ENCODE results near the gene CUX1.

The CUX1 gene

GRCh38 chr7:102277901-102278300, 460.5 kb downstream of the CUX1 start:
- TF ChIP-seq JUND (IDR thresholded peaks at IDR 0.05; ENCODE audit: low read depth), result no peak
- no peak for DNase-seq (ENCODE audit: low read depth in 1 of 2, low spot score in 1 of 2)
- in situ Hi-C loops (cut with HindIII; ENCODE audit: low pct_unique_long_range_greater_than_20kb, low sequenced_read_pairs), result no loop called here

GRCh38 chr7:102279537-102280400, 462.3 kb downstream of the CUX1 start:
- in situ Hi-C loops (cut with HindIII; ENCODE audit: low pct_unique_long_range_greater_than_20kb, low sequenced_read_pairs), result no loop called here
- TF ChIP-seq JUND (IDR thresholded peaks at IDR 0.05; ENCODE audit: low read depth), result no peak
- peak in 1 of 2 experiments; percentile 53 for DNase-seq (ENCODE audit: low read depth in 1 of 2, low spot score in 1 of 2)

- no peak for DNase-seq (ENCODE audit: low read depth in 1 of 2, low spot score in 1 of 2)
- in situ Hi-C loops (cut with HindIII; ENCODE audit: low pct_unique_long_range_greater_than_20kb, low sequenced_read_pairs), result no loop called here
- TF ChIP-seq JUND (IDR thresholded peaks at IDR 0.05; ENCODE audit: low read depth), result no peak
Measured at GRCh38 chr7:102280521-102280920, 463.1 kb downstream of the CUX1 start.

GRCh38 chr7:102281785-102282184, 464.4 kb downstream of the CUX1 start:
- no peak for TF ChIP-seq JUND (IDR thresholded peaks at IDR 0.05; ENCODE audit: low read depth)
- no peak for DNase-seq (ENCODE audit: low read depth in 1 of 2, low spot score in 1 of 2)
- in situ Hi-C loops (cut with HindIII; ENCODE audit: low pct_unique_long_range_greater_than_20kb, low sequenced_read_pairs), result no loop called here

- TF ChIP-seq JUND (IDR thresholded peaks at IDR 0.05; ENCODE audit: low read depth), result no peak
- DNase-seq (ENCODE audit: low read depth in 1 of 2, low spot score in 1 of 2), result no peak
- in situ Hi-C loops (cut with HindIII; ENCODE audit: low pct_unique_long_range_greater_than_20kb, low sequenced_read_pairs), result no loop called here
Measured at GRCh38 chr7:102282465-102283362, 465.3 kb downstream of the CUX1 start.

- in situ Hi-C loops (cut with HindIII; ENCODE audit: low pct_unique_long_range_greater_than_20kb, low sequenced_read_pairs), result no loop called here
- no peak for TF ChIP-seq JUND (IDR thresholded peaks at IDR 0.05; ENCODE audit: low read depth)
- DNase-seq (ENCODE audit: low read depth in 1 of 2, low spot score in 1 of 2), result no peak
Measured at GRCh38 chr7:102283477-102284189, 466.2 kb downstream of the CUX1 start.

- TF ChIP-seq JUND (IDR thresholded peaks at IDR 0.05; ENCODE audit: low read depth), result no peak
- in situ Hi-C loops (cut with HindIII; ENCODE audit: low pct_unique_long_range_greater_than_20kb, low sequenced_read_pairs), result no loop called here
- no peak for DNase-seq (ENCODE audit: low read depth in 1 of 2, low spot score in 1 of 2)
Measured at GRCh38 chr7:102284399-102284798, 467.0 kb downstream of the CUX1 start.

GRCh38 chr7:102284891-102285539, 467.6 kb downstream of the CUX1 start:
- no peak for TF ChIP-seq JUND (IDR thresholded peaks at IDR 0.05; ENCODE audit: low read depth)
- in situ Hi-C loops (cut with HindIII; ENCODE audit: low pct_unique_long_range_greater_than_20kb, low sequenced_read_pairs), result no loop called here
- no peak for DNase-seq (ENCODE audit: low read depth in 1 of 2, low spot score in 1 of 2)

- in situ Hi-C loops (cut with HindIII; ENCODE audit: low pct_unique_long_range_greater_than_20kb, low sequenced_read_pairs), result no loop called here
- no peak for TF ChIP-seq JUND (IDR thresholded peaks at IDR 0.05; ENCODE audit: low read depth)
- no peak for DNase-seq (ENCODE audit: low read depth in 1 of 2, low spot score in 1 of 2)
Measured at GRCh38 chr7:102285540-102286236, 468.3 kb downstream of the CUX1 start.

GRCh38 chr7:102286237-102287110, 469.0 kb downstream of the CUX1 start, which contains the start of gene SH2B2:
SH2B2 (plus strand) TSS chr7:102286868; CDS start chr7:102300551, 13,683 bp downstream.
- peak in 1 of 2 experiments; percentile 52 for DNase-seq (ENCODE audit: low read depth in 1 of 2, low spot score in 1 of 2)
- no peak for TF ChIP-seq JUND (IDR thresholded peaks at IDR 0.05; ENCODE audit: low read depth)
- in situ Hi-C loops (cut with HindIII; ENCODE audit: low pct_unique_long_range_greater_than_20kb, low sequenced_read_pairs), result no loop called here
